K562 (cell line): Measurements from ENCODE around the gene VIPR2.

Experiments
- ATF2 ChIP-seq: sonication (generic); formaldehyde crosslinking; IDR thresholded peaks from 2 replicates; pipeline ENCODE4 v1.8.1; 2022; ENCODE audit warnings: missing genetic modification reagents
- ATF3 ChIP-seq, 2 experiments: fragments of 450-650 bp in 1 of 2; sonication (generic) in 1 of 2; formaldehyde crosslinking in 1 of 2; IDR thresholded peaks in 1 of 2; conservative IDR thresholded peaks in 1 of 2; 2 replicates each; pipeline versions ENCODE4 v1.6.1 to v1.8.1; 2016 to 2023; ENCODE audit warnings: mild to moderate bottlenecking in 2 of 2, moderate library complexity in 2 of 2, inconsistent platforms in 1 of 2, missing genetic modification reagents in 1 of 2
- CTCF ChIP-seq, 3 experiments: IDR thresholded peaks in 2 of 3; conservative IDR thresholded peaks in 1 of 3; 2 replicates each; pipeline ENCODE4 v1.5.1; 2011 to 2012; ENCODE audit warnings: low read length in 3 of 3, mild to moderate bottlenecking in 3 of 3, control low read depth in 2 of 3, improper control_type of control experiment in 1 of 3, inconsistent platforms in 1 of 3, low read depth in 1 of 3, mixed read lengths in 1 of 3, moderate library complexity in 1 of 3; ENCODE audit not compliant: insufficient read depth in 2 of 3
- MAFK ChIP-seq: IDR thresholded peaks from 2 replicates; pipeline ENCODE4 v1.6.1; 2011; ENCODE audit warnings: low read length, improper control_type of control experiment
- MEIS2 ChIP-seq: fragments of 450-650 bp; IDR thresholded peaks from 2 replicates; pipeline ENCODE4 v1.6.1; 2014; ENCODE audit warnings: mild to moderate bottlenecking; ENCODE audit not compliant: partially characterized antibody
- POLR2AphosphoS5 ChIP-seq: IDR thresholded peaks from 2 replicates; pipeline ENCODE4 v1.6.1; 2011; ENCODE audit warnings: mild to moderate bottlenecking, low read depth, low read length, moderate library complexity; ENCODE audit not compliant: control insufficient read depth, insufficient read depth
- SMAD1 ChIP-seq: fragments of 150-350 bp; IDR thresholded peaks from 2 replicates; pipeline ENCODE4 v1.6.1; 2014; ENCODE audit warnings: low read length, low read depth; ENCODE audit not compliant: partially characterized antibody
- SNAPC5 ChIP-seq: fragments of 250-450 bp; sonication (Bioruptor Pico); IDR thresholded peaks from 2 replicates; pipeline ENCODE4 v1.8.0; 2021; ENCODE audit warnings: moderate library complexity, mild to moderate bottlenecking, inconsistent platforms
- THRB ChIP-seq: fragments of 450-650 bp; formaldehyde crosslinking; conservative IDR thresholded peaks from 2 replicates; pipeline ENCODE4 v1.4.0; 2022; ENCODE audit warnings: mild to moderate bottlenecking, missing genetic modification characterization
- U2AF2 ChIP-seq: fragments of 200-400 bp; formaldehyde crosslinking; optimal IDR thresholded peaks from 2 replicates; pipeline ENCODE3; 2017; ENCODE audit warnings: low read depth, mild to moderate bottlenecking, low read length
- ZNF274 ChIP-seq: IDR thresholded peaks from 2 replicates; pipeline ENCODE4 v1.6.1; 2011; ENCODE audit warnings: low read depth, mild to moderate bottlenecking, low read length, moderate library complexity, borderline replicate concordance

DNA sequence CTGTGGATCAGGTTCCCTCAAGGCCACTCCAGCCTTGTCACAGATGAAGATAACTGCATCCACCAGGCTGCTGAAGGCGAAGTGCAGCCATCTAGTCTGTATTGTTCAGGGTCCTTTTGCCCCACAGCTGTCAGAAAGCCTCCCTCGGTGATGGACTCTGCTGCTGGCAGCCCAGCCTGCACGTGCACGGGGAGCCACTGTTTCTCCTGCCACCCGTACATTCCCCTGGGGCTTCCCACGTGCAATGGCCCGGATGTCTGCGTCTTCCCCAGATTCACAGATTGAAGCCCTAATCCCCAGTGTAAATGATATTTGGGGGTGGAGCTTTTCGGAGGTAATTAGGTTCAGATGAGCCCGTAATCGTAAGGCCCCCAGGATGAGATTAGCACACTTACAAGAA lies 46.6 kb upstream of the VIPR2 start:
- TF ChIP-seq MEIS2 (no peak), SNAPC5 (CRISPR knock-in tag) (no peak), ZNF274 (no peak), U2AF2 (no peak), POLR2AphosphoS5 (no peak), CTCF (IDR thresholded peaks at IDR 0.05 in 2 of 3, conservative IDR thresholded peaks at IDR 0.05 in 1 of 3; ENCODE audit: insufficient read depth in 2 of 3, low read depth in 1 of 3, low read length in 3 of 3) (no peak), ATF3 (IDR thresholded peaks at IDR 0.05) (no peak), ATF3 (CRISPR knock-in tag; conservative IDR thresholded peaks at IDR 0.05) (no peak), MAFK (no peak), SMAD1 (no peak), THRB (no peak), ATF2 (CRISPR knock-in tag) (no peak)
